HG03460 (cell line): ENCODE results near the gene PCNA.
A peak's percentile ranks its signal among the peaks of the same experiment; 100 is the strongest.

ENCODE experiments used
- ATAC-seq: cut with Tn5 transposase; IDR thresholded peaks from one replicate; pipeline ENCODE4 v1.9.1; 2021; ENCODE audit not compliant: unreplicated experiment

Gene PCNA

GRCh38 chr20:5143851-5144250 lies 24.1 kb upstream of the PCNA start:
- ATAC-seq, result no peak

GRCh38 chr20:5141615-5142014 lies 21.9 kb upstream of the PCNA start:
- no peak for ATAC-seq

- no peak for ATAC-seq
These were observed 20.4 kb upstream of the PCNA start for GRCh38 chr20:5140195-5140594.

- ATAC-seq, result peak; percentile 30
These were observed 16.3 kb upstream of the PCNA start for GRCh38 chr20:5136096-5136495.

GRCh38 chr20:5135363-5136012 lies 15.7 kb upstream of the PCNA start:
- ATAC-seq, result peak; percentile 71

- ATAC-seq, result no peak
These were observed 14.2 kb upstream of the PCNA start for GRCh38 chr20:5133998-5134397.

- no peak for ATAC-seq
These were observed 11.7 kb upstream of the PCNA start for GRCh38 chr20:5131502-5131901.

GRCh38 chr20:5128886-5129285 lies 9.1 kb upstream of the PCNA start:
- ATAC-seq, result no peak

GRCh38 chr20:5127859-5128424 lies 8.2 kb upstream of the PCNA start:
- no peak for ATAC-seq

- ATAC-seq, result peak; percentile 41
These were observed 7.6 kb upstream of the PCNA start for GRCh38 chr20:5127204-5127858.

GRCh38 chr20:5126512-5127203 lies 6.9 kb upstream of the PCNA start, which contains the start of gene CDS2:
Gene CDS2 (plus strand): TSS chr20:5127008. CDS start chr20:5127093, 85 bp downstream.
- ATAC-seq, result peak; percentile 83

- no peak for ATAC-seq
These were observed 3.1 kb upstream of the PCNA start for GRCh38 chr20:5122873-5123260.

- ATAC-seq, result no peak
These were observed 373 bp upstream of the PCNA start for GRCh38 chr20:5120185-5120476.

- ATAC-seq, result no peak
These were observed 669 bp downstream of the PCNA start for GRCh38 chr20:5119143-5119434.

GRCh38 chr20:5118220-5119142 lies 1.3 kb downstream of the PCNA start:
- no peak for ATAC-seq

GRCh38 chr20:5116875-5117274 lies 2.9 kb downstream of the PCNA start:
- no peak for ATAC-seq

GRCh38 chr20:5114403-5114802 lies 5.4 kb downstream of the PCNA start:
- no peak for ATAC-seq

GRCh38 chr20:5113615-5113986 lies 6.2 kb downstream of the PCNA start:
- ATAC-seq, result no peak

- ATAC-seq, result no peak
These were observed 10.5 kb downstream of the PCNA start for GRCh38 chr20:5109276-5109675.

- ATAC-seq, result no peak
These were observed 15.3 kb downstream of the PCNA start for GRCh38 chr20:5104479-5104878.

GRCh38 chr20:5100684-5101347 lies 18.9 kb downstream of the PCNA start:
- no peak for ATAC-seq
